Fibroblast of skin of right quadriceps (primary cell): ENCODE data around the gene RUBCN.
"Not testable (repeated sequence)": the region's sequence is repeated elsewhere in the genome, so short reads cannot be mapped to it uniquely, and the experiment has no call there.

Experiments used
- DNase-seq: peaks from one replicate; pipeline ENCODE4 v3.0.0-alpha.2; 2013

The RUBCN gene

DNA sequence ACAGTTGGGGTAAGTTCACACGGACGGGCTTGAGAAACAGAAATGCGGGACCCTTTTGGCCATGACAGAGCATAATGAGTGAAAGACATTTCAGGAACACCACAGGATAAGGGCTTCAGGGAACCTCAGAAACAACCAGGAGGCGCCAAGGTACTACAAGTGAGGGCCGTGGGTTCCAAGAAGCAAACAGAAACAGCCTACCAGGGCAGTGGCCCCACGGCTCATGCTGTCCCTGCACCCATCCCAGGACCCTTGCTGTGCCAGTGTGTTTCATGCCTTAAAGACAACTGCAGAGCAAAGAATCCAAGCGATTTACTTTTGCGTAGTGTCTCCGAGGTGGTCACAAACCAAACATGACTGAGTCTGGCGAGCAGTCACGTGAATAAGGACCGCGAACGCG lies 54.0 kb downstream of the RUBCN start:
- DNase-seq, result no peak

DNA sequence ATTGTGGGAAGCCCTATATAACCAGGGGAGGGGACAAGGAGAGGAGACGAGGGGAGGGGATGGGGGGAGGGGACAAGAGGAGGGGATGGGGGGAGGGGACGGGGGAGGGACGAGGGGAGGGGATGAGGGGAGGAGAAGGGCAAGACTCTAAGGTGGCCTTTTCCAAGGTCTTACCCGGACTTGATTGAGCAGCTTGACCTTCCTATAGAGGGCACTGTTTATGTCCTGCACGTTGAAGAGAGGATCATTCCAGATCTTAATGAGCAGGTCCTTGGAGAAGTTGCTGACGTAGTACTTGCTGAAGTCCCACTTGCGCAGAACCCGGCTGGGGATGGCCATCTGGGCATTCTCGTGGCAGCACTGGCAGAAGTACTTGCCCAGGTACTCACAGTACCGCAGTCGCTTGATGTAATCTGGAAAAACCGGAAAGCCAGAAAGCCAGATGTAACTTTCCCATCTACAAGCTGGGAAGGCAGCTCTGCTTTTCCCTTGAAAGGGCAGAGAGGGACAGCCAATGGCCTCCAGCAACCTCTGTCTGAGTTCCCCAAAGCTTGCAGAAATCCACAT lies 55.7 kb downstream of the RUBCN start:
- no peak for DNase-seq

DNA sequence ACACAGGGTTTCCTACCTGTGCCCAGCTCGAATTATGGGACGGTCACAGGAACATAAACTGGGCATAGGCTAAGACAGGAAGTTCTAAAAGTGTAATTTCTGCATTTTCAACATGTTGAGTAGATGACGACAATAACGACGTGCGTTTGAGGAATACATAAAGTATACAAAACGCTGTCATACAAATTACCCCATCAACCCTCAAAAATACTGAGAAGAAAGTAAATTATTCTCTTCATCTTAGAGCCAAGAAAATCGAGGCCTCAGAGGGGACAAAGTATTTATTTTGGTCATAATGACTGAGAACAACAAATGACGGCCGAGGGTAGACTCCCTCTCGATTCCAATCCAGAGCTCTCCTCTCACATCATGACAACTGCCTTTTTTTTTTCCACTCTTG lies 60.8 kb downstream of the RUBCN start:
- DNase-seq, result no peak

DNA sequence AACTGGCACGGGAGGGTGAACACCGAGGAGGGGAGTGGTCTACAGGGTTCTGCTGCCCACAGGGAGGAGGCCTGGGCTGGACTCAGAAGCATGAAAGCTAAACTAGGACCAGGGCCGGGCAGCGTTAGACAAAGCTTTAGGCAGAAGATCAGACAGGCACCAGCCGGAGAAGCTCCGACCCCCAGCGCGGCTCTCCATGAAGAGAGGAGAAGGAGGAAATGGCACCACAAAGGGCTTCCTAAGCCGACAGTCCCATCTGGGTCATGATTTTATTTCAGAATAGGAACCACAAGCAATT lies 61.2 kb downstream of the RUBCN start:
- no peak for DNase-seq

DNA sequence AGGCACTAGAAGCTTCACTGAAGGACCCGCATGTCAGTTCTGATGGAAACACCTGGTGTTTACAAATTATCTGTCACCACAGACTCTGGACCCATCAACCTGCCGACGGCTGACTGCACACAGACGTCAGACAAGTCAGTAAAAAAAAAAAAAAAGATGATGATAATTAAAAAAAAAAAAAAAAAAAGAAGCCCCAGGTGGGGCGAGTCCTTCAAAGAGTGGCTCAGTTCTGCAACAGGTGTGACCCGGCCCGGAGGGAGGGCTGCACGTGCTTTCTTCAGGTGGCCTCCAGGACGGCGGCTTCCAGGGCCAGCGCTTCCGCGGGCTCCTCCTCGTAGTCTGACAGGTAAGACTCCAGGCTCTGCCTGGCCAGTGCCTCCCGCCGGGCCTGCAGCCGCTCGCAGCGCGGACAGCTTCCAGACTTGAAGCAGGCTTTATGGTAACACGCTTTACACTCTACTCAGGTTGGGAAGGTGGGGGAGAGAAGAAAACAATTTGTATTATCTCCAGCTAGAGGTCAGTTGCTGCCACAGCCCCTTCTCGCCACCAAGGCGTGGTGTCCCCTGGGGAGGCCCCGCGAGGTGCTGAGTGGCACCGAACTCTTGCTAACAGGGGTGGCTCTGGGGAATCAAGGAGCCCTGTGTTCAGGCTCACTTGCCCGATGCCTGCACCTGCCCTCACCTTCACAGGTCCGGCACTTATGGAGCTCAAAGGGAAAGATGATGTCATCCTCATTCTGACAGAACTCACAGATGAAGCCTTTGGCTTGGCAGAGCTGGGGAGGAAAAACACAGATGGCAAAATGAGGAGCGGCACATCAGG lies 61.8 kb downstream of the RUBCN start:
- no peak for DNase-seq

DNA sequence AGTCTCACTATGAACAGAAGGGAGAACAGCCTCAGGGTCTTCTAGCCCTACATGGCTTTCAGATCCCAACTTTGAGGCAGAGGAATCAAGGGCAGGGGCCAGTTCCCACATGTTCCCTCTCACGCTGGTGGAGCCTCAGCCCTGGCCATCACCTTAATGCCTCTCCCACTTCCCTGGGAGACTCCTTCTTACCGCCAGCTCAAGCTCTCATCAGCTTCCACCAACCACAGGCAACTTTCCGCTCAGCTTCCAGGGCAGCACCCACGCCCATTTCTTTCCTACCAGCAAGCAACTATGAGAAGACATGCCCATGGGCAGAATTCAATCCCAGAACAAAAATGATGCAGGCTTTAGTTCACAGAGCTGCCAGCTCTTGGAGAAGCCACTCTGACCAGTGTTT lies 63.5 kb downstream of the RUBCN start:
- no peak for DNase-seq

DNA sequence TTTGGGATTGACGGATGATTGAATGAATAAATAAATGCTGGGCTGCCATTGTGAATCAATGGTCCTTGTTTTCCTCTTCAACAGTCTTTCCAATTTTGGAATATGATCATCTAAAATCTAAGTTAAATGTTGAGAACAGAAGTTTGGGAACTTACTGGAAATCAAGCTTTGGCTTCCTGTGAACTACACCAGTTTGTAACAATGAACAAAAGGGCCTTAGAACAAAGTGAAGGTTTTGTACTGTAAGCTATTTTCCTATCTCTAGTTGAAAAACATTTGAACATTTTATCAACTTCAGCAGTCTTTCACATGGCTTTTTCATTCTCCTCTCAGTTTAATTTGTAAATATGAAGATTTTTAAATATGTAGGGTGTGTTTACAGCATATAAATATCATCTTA lies 66.3 kb downstream of the RUBCN start:
- no peak for DNase-seq

DNA sequence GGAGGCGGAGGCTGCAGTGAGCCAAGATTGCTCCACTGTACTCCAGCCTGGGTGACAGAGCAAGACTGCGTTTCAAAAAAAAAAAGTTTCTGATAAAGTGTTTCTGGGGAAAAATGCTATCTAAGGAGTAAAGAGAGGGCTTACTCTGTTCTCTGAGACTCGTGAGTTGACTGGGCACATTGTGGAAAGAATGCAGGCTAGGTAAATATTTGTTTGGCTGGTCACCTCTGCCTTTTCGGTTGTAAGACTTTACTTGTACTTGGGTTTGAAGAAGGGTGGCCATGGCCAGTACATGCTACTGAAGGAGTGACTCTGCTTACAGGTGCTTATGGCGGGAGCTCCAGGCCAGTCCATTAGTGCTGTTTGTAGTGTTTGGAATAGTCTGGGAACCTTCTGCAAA lies 68.7 kb downstream of the RUBCN start:
- DNase-seq, result no peak

DNA sequence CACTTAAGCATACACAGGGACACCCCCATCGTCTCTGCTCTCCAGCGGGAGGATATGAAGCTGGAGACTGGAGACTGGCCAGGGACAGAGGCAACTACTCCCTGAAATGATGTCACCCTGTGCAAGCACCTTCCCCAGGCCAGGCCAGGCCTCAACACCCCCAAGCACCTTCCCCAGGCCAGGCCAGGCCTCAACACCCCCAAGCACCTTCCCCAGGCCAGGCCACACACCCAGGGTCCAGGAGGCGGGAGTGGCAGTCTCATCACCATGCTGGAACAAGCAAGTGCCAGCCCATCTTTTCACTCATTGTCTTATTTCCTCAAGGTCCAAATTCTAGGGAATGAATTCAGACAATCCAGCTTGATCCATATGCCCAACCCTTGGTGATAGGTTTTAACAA lies 69.4 kb downstream of the RUBCN start:
- not testable (repeated sequence) for DNase-seq

DNA sequence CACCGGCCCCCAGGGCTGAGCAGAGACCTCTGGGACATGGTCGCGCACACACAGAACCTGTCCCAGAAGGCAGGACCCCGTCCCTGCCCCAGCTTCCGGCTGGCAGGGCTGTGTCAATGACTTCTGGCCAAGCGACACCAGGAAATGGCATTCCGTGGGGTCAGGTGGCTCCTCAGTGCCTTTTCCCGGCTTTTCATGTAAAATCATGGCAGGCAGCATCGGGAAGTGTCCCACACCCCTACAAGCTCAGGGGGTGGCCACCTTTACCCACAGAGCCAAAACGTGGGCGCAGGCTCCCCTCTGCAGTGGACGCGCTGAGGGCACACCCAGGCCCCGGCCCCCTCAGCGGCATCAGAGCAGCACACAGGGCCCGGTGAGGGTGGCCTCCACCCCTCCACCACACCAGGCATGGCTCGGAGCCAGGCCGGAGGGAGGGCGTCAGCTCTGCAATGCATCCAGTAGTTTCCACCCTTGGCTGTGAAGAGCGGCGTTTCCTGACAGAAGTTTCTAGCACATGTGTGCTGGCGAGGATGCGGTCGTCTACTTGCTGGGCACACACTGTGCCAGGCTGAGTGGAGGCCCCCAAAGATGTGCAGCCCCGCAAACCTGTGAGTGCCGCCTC lies 70.4 kb downstream of the RUBCN start:
- not testable (repeated sequence) for DNase-seq

DNA sequence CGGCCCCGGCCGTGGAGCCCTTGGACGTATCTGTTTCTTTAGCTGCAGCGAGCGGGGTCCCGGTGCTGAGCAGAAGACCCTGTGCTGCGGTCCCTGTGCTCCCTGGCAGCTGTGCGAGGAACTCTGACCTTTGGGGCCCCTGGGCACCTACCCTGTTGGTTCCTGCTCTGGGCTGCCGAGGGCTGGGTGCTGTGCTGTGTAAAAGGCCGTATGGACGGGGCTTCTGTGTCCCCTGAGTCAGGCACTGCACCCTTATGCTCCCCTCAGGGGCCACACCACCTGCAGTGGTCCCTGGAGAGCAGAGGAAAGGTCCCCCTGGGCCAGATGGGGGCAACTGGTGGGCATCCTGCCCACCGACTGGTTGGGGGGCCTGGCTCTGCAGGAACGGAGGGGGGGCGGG lies 71.2 kb downstream of the RUBCN start:
- not testable (repeated sequence) for DNase-seq

DNA sequence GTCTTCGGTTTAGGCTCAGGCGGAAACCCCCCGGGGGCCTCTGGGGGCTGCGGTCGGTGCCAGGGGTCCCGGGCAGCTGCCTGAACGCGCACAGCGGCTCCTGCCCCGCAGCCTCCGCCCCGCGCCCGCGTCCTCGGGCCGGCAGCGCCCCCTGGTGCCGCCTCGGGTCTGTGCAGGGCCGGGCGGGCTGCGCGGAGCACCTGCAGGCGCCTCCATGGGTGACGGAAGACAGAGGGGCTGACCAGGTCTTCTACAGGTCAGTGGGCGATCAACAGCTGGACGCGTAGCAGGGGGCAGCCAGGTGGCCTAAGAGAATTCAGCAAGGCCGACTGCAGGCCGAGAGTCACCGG lies 71.6 kb downstream of the RUBCN start:
- DNase-seq, result not testable (repeated sequence)

DNA sequence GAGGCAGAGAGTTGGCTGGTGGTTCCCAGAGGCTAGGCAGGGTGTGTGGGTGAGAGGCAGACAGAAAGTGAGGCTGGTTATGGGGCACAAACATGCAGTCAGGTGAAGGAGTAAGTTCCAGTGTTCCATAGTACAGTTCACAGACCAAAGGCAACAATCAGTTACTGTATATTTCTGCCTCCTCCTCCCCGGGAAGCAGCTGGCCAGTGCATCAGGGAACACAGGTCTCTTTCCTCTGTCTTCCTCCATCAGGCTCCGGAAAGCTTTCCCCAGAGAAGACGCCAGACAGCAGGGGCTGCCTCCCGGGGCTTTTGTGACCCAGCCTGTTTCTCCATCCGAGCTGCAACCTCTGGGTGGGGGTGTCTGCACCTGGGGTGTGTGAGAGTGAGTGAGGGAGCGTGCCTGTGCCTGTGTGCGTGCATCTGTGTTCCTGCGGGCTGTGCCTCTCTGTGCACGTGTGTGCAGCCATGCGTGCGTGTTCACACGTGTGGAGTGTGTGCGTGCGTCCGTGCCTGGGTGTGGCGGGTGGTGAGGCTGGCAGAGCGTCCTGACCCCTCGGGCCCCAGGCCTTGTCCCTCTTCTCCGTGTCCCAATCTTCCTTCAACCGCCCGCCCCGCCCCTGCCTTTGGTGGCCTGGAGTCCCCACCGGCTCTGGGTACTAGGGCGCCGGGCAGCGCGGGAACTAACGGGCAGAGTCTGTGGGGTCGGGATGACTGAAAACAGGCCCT lies 72.1 kb downstream of the RUBCN start:
- not testable (repeated sequence) for DNase-seq

DNA sequence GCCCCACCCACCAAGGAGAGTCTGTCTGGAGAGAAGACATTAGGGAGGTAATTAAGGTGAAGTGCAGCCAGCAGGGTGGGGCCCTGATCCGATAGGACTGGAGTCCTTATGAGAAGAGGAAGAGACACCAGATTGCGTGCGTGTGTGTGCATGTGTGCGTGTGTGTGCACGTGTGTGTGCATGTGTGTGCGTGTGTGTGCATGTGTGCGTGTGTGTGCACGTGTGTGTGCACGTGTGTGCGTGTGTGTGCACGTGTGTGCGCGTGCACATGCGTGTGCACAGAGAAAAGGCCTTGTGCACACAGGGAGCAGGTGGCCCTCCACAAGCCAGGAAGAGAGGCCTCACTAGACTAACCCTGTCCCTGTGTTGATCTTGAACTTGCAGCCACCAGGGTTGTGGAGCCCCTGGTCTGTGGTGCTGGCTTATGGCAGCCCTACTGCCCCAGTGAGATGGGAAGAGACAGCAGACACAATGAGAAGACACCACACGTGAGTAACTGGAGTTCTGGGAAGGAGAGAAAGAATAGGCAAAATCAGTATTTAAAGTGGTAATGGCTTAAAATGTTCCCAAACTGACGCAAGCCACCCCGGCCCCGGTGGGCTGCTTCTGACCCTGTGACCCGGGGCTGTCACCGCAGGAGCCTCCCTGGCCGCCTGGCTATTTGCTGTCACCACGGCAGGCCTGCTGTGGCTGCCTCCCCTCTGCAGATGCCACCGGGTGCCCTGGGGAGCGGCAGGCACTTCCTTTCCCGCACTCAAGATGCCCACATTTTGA lies 73.2 kb downstream of the RUBCN start:
- not testable (repeated sequence) for DNase-seq

DNA sequence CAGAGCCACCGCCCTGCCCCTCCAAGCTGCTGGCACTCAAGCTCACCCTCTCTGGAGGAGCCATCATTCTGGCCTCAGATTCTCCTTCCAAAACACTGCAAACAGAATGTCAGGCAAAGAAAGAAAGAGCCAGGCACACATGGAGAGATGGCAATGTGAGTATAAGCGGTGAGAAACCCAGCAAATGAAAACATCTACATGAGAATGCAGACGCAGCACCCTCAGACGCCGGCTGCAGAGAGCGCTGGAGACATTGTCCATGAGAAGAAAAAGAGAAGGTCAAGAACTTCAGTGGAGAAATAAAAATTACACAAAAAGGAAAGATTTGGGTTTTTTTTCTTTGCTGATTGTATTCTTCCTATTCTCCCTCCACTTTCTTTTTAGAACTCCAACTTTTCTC lies 74.4 kb downstream of the RUBCN start:
- not testable (repeated sequence) for DNase-seq

DNA sequence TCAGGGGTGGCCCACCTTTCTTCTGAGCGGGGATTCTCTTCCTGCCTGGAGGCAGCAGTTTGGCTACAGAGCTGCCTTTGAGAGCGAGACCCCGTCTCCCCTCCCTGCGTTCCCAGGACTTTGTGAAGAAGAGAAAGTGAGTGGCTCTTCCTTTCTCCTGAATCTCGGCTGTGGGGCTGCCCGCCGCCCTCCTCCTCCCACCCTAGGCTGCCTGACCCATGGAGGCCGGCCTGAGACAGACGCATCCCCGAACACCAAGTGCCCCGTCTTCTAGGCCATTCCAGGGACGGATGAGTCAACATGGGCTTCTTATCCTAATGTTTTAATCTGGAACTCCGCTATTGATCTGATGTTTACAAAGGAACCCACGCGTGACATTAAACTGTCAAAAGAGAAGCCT lies 74.8 kb downstream of the RUBCN start:
- not testable (repeated sequence) for DNase-seq

DNA sequence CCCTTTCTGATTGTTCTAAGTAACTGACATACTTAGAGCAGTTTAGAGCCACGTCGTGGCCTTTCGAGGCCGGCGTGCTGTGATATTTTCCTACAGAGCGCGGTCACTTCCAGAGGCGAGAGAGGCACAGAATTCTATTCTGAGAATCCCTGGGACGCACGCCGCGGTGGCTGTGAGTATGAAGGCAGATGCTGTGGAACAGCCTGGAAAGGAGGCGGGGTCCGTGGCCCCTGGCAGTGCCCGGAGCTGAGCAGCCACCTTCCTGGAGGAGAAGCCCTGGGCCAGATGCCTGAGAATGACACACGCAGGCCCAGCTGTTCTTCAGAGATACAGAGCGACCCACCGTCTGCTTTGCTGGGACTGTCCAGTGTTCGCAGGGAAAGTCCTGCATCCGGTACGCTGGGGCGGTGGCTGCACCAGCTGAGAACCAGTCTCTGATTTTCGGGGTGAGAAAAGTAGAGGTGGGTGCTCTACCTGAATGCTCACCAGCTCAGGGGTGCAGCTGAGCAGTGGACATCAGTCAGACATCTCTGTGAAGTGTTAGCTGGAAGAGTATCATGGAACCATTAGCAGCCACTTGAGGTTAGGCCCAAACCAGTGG lies 75.4 kb downstream of the RUBCN start:
- not testable (repeated sequence) for DNase-seq

DNA sequence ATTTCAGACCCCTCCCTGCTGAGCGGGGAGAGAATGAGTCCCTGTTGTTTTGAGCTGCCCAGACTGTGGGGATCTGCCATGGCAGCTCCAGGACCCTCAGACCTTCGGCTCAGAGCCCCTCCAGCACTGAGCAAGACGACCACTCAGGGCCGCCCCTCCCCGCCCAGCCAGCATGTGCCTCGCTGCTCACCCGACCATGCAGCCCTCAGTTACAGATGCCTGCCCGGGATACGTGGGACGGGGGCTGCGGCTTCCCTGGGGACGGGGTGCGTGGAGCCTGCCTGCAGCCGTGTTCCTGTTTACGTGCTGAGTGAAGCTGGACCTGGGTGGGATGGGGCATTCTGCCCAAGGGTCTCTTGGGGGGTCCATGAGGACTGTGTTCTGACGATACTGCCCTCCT lies 77.0 kb downstream of the RUBCN start:
- DNase-seq, result not testable (repeated sequence)

DNA sequence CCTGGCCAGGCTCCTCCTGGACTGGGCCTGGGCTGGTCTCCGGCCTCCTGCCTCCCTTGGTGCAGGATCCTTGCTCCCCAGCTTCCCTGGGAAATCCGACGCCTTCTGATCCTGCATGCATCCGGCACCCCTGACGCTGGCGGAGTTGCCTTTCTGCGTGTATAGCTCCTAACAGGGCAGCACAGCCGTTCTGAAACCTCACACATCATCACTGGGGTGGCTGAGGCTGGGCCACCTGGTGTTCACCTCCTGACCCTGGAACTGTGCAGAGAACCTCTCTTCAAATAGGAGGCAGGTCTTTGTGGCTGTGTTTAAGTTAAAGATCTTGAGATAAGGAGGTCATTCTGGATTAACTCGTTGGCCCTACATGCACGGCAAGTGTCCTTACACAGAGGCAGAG lies 77.6 kb downstream of the RUBCN start:
- not testable (repeated sequence) for DNase-seq

DNA sequence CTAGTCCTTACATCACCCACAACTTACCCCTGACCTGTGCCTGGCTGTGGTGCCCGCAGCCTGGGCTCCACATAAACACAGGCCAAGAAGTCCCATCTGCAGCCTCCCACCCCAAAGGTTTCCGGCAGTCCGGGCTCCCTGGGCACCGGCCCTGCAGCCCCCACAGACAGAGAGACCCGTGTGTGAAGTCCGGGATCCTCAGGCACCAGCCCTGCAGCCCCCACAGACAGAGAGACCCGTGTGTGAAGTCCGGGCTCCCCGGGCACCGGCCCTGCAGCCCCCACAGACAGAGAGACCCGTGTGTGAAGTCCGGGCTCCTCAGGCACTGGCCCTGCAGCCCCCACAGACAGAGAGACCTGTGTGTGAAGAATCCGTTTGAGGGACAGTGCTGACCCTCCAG lies 78.0 kb downstream of the RUBCN start:
- DNase-seq, result not testable (repeated sequence)

DNA sequence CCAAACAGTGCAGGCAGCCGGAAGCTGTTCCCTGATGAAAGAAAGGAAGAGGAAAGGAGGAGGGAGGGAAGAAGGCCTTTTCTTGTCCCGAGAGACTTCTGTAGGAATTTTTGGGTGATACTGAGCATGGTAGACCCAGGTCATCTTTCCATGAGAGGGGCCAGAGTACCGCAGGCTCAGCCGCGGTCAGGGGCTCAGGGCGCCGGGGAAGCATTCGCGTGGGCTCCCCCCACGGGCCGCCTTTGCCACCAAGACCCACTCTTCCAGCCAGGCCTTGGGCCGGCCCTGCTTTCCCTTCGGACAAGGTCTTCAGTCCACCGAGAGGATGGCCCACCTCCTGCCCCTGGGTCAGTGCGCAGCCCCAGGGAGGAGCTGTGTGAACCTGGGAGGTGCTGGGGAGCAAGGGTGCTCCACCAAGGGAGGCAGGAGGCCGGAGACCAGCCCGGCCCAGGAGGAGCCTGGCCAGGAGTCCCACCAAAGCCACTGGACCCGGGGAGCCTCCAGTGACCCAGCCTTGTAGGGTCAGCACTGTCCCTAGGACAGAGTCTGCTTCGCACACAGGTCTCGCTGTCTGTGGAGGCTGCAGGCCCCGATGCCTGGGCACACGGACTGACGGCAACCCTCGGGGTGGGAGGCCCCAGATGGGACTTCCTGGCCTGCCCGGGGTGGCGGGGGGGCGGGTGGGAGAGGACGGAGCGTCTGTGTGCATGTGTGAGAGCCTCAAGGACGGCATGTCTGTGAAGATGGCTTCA lies 79.0 kb downstream of the RUBCN start:
- DNase-seq, result not testable (repeated sequence)

DNA sequence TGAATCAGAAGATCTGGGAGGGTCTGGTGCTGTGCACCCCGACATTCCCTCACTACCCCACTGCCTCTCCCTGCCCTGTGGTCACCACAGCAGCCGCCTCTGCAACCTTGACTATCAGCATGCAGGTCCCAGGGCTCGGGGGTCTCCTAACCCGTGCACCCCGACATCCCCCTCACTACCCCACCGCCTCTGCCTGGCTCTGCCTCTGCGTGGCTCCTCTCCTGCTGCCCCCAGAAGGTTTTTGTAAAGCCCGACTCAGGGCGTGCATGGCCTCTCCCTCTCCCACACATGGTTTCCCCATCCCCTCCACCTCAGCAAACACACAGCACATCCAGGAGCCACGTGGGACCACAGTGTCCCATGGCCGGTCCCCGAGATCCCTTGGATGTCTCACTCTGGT lies 79.7 kb downstream of the RUBCN start:
- not testable (repeated sequence) for DNase-seq
